ENCODE measurements around the gene PPP6R2.

PPP6R2 gene

GRCh38 chr22:50447576-50448551, 104.7 kb downstream of the PPP6R2 start:
- no peak for TF ChIP-seq POLR2A (IDR thresholded peaks at IDR 0.05; ENCODE audit: low read depth, low read length)
- DNase-seq (ENCODE audit: insufficient read length, low spot score), result no peak
- no peak for FAIRE-seq

GRCh38 chr22:50452649-50453048, 109.5 kb downstream of the PPP6R2 start:
- DNase-seq (ENCODE audit: insufficient read length, low spot score) (no peak), FAIRE-seq (no peak)
- TF ChIP-seq POLR2A (IDR thresholded peaks at IDR 0.05; ENCODE audit: low read depth, low read length), result no peak

- FAIRE-seq (no peak), DNase-seq (ENCODE audit: insufficient read length, low spot score) (no peak)
- TF ChIP-seq POLR2A (IDR thresholded peaks at IDR 0.05; ENCODE audit: low read depth, low read length), result no peak
Observed at GRCh38 chr22:50454556-50455075, 111.5 kb downstream of the PPP6R2 start.

- FAIRE-seq (no peak), DNase-seq (ENCODE audit: insufficient read length, low spot score) (no peak)
- no peak for TF ChIP-seq POLR2A (IDR thresholded peaks at IDR 0.05; ENCODE audit: low read depth, low read length)
Observed at GRCh38 chr22:50455201-50455600, 112.1 kb downstream of the PPP6R2 start.

GRCh38 chr22:50456026-50456425, 112.9 kb downstream of the PPP6R2 start:
- FAIRE-seq (no peak), DNase-seq (ENCODE audit: insufficient read length, low spot score) (no peak)
- TF ChIP-seq POLR2A (IDR thresholded peaks at IDR 0.05; ENCODE audit: low read depth, low read length), result no peak

- no peak for FAIRE-seq
- no peak for DNase-seq (ENCODE audit: insufficient read length, low spot score)
- no peak for TF ChIP-seq POLR2A (IDR thresholded peaks at IDR 0.05; ENCODE audit: low read depth, low read length)
Observed at GRCh38 chr22:50456466-50457234, 113.5 kb downstream of the PPP6R2 start.

- no peak for TF ChIP-seq POLR2A (IDR thresholded peaks at IDR 0.05; ENCODE audit: low read depth, low read length)
- no peak for FAIRE-seq
Observed at GRCh38 chr22:50459016-50459415, 115.9 kb downstream of the PPP6R2 start.

GRCh38 chr22:50459496-50460140, 116.5 kb downstream of the PPP6R2 start:
- TF ChIP-seq POLR2A (IDR thresholded peaks at IDR 0.05; ENCODE audit: low read depth, low read length), result no peak
- no peak for DNase-seq (ENCODE audit: insufficient read length, low spot score)
- FAIRE-seq, result no peak

More at GRCh38 chr22:50459016-50459415, 115.9 kb downstream of the PPP6R2 start:
- no peak for DNase-seq (ENCODE audit: insufficient read length, low spot score)

- no peak for TF ChIP-seq POLR2A (IDR thresholded peaks at IDR 0.05; ENCODE audit: low read depth, low read length)
- FAIRE-seq, result no peak
- DNase-seq (ENCODE audit: insufficient read length, low spot score), result no peak
Observed at GRCh38 chr22:50460938-50461337, 117.8 kb downstream of the PPP6R2 start.

- FAIRE-seq (no peak), DNase-seq (ENCODE audit: insufficient read length, low spot score) (no peak)
- no peak for TF ChIP-seq POLR2A (IDR thresholded peaks at IDR 0.05; ENCODE audit: low read depth, low read length)
Observed at GRCh38 chr22:50461536-50461935, 118.4 kb downstream of the PPP6R2 start.

- no peak for DNase-seq (ENCODE audit: insufficient read length, low spot score)
- FAIRE-seq, result no peak
- no peak for TF ChIP-seq POLR2A (IDR thresholded peaks at IDR 0.05; ENCODE audit: low read depth, low read length)
Observed at GRCh38 chr22:50461979-50462540, 118.9 kb downstream of the PPP6R2 start.

GRCh38 chr22:50463188-50463900, 120.2 kb downstream of the PPP6R2 start:
- TF ChIP-seq POLR2A (IDR thresholded peaks at IDR 0.05; ENCODE audit: low read depth, low read length), result no peak
- DNase-seq (ENCODE audit: insufficient read length, low spot score) (no peak), FAIRE-seq (no peak)

GRCh38 chr22:50464451-50464850, 121.3 kb downstream of the PPP6R2 start:
- no peak for DNase-seq (ENCODE audit: insufficient read length, low spot score)
- TF ChIP-seq POLR2A (IDR thresholded peaks at IDR 0.05; ENCODE audit: low read depth, low read length), result no peak
- FAIRE-seq, result no peak

Data from H54 (cell line).